Activated CD4-positive, alpha-beta T cell treated with anti-CD3 and anti-CD28 coated beads for 4 hours (primary cell): ENCODE data around the gene LEF1.
"Not testable (repeated sequence)": the region's sequence is repeated elsewhere in the genome, so short reads cannot be mapped to it uniquely, and the experiment has no call there.

Experiments
- DNase-seq, 2 donors: peaks; one replicate each; pipeline ENCODE4 v3.0.0-alpha.2; 2020

LEF1 gene

DNA sequence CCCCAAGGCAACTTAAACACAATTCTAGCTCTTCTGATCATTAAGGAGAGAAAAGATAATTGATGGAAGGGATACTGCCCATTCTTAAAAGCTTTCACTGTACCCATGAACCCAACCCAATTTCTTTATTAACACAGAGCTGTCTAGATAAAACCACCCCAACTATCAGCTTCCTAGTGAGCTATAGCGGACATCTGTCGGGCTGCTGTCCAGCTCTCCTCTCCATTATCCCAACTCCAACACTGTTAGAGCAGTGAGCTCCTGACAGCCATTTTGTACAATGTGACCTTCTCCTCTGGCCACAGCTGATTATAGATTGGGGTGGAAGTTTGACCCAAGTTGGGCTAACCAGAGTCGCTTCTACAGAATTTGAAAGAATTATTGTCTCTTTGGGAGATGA, 112.9 kb downstream of the LEF1 start:
- no peak for DNase-seq

DNA sequence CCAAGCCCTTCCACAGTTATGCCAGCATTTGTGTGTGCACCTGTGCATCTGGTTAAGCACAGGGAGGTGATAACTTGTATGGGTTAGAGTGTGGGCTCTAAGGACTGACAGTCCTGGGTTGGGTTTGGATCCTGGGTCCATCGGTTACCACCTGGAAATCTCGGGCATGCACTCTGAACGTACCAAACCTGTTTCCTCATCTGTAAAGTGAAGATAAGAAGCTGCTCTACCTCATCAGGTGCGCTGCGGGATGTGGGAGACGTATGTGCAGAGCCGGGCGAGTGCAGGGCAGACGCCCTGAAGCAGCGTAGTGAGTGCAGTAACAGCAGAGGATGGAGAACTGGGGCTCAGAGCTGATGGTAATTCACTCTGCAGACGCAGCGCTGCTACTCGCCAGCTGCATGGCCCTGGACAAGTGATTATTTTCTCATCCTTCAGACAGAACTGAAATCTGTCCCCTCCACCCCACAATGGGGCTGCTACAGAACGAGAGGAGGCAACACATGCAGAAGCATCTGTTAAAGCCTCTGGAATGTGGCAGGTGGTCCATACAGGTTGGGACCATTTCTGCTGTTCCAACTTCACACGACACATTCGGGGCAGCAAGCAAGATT, 114.6 kb downstream of the LEF1 start:
- no peak for DNase-seq

DNA sequence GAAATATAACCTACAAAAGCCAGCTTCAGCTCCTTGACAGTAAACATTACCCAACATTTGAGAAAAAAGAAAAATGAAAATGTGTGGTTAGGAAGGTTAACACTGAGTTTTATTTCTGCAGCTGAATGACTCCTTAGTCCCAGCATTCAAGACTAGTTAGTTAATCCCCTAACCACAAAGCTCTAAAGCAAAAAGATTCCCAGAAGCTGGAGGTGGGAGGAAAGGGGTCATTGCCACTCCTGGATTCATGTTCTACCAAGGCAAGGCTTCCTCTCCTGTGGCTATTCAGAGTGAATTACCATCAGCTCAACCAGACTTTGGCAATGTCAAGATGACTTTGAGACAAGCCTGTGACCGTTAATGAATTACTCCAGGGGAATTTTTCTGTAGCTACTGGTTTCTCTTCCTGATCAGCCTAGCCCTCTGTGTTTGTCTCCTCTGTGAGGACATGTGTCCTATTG, 115.5 kb downstream of the LEF1 start:
- DNase-seq: no peak

DNA sequence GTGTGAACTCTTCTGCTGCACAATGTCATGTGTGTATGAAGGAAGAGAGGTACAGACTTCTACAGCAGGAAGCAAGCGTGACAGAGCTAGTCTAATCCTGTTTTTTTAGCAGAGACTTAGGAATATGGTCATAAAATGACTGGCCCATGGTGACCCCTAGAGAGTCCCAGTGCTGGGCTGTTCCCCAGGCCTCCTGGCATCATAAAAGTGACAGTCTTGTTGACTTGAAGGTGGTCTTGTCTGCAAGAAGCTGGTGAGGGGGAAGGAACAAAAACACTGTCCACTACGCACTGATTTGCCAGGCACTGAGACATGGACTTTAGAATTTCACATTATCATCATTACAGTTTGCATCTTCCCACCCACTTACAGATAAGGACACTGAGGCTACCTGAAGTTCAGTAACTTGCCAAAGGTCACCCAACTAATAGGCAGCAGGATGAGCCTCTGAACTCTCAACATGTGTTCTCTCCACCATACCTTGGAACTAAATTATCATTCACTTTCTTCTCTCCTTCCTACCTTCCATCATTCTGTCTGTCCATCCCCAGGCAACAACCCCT, 116.1 kb downstream of the LEF1 start:
- DNase-seq: no peak

- no peak for DNase-seq
Observed at GRCh38 chr4:108051343-108051742, 117.4 kb downstream of the LEF1 start.

DNA sequence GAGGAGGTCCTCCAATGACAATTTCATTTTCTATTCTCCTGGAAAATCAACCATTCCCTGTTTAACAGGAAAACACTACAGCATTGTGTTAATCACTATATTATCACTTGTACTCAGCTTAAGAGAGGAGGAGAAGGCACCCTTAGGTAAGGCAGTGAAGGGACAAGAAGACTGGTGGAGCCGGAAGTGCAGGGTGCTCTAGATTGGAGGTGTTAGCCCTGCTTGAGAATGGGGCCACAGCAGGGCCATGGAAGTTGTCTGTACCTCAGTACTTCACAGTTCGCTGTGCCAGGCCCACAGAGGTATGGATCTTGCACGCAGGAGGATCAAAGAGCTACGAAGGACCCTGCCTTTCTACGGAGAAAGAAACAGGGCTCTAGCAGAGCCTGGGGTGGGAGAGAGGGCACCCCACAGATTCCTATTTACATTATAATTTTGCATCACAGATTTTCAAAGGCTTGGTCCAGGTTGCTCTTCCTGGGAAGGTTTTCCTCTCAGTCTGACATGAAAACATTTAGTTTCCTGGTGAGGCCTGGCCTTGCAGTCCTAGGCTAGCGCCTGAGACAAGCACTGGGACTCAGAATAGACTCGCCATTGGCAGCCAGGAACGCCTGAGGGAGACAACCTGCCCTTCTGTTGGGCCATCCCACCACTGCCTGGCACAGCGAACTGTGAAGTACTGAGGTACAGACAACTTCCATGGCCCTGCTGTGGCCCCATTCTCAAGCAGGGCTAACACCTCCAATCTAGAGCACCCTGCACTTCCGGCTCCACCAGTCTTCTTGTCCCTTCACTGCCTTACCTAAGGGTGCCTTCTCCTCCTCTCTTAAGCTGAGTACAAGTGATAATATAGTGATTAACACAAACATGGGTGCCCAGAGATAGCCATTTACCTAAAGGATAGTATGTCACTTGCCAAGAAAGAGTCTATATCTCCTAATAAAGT, 118.3 kb downstream of the LEF1 start:
- DNase-seq: not testable (repeated sequence)

DNA sequence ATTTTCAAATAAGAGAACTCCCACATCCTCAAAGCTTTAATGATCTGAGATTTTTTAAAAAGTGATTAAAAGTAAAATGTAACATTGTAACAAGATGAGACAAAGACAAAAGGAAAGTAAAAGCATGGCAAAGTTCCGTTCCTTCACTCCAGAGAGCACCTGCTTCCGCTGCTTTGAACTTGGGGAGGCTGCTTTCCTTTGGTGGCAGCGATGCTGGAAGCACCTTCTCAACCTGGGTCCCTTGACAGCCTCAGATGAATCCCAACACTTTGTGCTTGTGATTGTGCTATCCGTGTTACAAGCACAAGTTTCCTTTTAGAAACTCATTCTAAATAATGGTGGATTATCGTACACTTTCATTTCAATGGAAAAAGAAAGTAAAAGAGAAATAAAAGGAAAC, 119.3 kb downstream of the LEF1 start:
- no peak for DNase-seq

- no peak for DNase-seq
Observed at GRCh38 chr4:108048997-108049396, 119.7 kb downstream of the LEF1 start.

DNA sequence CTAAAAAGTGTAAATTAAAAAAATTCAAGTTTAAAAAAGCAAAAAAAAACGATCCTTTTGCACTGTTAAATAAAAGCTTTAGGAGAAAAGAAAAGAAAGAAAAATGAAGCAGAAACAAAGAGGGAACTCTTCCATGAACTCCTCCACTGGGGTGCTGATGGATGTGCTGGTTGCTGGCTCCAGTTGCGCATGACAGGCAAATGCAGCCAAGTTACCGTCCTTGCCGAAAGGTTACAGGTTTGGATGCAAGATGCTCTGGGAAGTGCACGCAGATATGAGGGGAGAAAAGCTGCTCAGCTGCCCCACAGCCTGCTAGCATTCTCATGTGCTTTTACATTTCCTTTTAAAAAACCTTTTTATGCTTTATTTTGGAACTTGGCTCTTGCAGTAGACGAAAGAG, 120.6 kb downstream of the LEF1 start:
- DNase-seq: no peak

DNA sequence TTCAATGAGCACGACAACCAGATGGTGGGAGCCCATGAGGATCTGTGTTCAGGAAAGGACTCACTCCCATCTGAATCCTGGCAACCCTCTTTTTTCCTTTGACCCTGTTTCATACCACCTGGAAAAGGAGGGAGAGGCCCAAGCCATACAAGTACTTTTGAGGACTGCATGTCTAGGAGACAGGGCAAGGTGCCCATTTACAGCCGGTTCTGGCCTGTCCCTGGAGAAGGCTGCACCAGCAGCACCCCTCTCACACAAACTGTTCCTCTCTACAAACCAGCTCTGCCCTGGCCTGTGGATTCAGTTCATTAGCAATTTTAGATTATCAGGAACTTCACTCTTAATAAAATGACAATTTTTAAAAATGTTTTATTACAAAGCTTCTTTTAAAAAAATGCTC, 121.5 kb downstream of the LEF1 start:
- DNase-seq: no peak

- DNase-seq: no peak
Observed at GRCh38 chr4:108045687-108046024, 123.1 kb downstream of the LEF1 start.

DNA sequence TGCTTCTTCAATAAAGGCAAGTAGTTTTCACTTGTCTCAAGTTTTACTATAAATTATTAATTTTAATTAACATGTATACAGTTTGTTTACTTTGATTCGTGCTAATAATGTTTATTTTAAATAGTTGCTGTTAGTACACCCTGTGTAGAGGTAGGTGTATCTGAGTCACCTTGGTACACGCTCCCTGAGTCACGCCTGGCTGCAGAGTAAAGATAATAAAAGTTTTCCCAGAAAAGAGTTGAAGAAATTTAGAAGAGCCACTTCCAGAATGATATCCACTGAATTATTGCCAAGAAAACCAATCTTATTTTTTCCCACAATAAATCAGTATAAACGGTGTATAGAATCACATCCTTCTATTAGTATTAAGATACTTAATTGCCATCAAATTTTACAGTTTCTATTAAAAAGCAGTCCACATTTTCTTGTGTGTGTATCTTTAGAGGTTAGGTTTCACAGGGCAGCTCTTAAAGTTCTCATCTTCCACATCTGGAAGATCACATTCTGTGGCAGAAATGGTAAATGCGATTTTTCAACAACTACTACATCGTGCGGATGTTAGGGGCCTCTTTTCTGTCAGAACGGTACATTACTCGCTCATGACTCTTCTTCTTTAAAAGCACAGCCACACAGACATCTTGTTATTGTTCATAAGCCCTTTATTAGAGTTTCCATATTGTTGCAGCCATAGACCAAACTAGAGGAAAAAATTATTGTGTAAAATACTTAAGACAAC, 123.6 kb downstream of the LEF1 start:
- DNase-seq: no peak

- DNase-seq: no peak
Observed at GRCh38 chr4:108043526-108043925, 125.2 kb downstream of the LEF1 start.

DNA sequence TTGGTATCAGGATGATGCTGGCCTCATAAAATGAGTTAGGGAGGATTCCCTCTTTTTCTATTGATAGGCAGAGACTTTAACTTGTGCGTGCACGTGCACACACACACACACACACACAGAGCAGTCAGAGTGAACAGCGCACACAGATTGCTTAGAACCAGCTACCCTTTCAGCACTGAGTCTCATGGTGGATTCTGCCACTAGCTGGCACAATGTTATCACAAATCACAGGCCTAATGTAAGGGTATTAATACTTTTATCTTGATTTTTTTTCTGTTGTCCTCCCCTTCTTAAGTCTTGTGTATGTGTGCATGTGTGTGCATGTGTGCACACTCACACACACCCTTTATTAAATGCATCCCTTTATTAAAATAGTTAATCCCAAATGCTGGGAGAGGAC, 125.8 kb downstream of the LEF1 start:
- DNase-seq: no peak

GRCh38 chr4:108037884-108038283, 130.8 kb downstream of the LEF1 start:
- DNase-seq: no peak

DNA sequence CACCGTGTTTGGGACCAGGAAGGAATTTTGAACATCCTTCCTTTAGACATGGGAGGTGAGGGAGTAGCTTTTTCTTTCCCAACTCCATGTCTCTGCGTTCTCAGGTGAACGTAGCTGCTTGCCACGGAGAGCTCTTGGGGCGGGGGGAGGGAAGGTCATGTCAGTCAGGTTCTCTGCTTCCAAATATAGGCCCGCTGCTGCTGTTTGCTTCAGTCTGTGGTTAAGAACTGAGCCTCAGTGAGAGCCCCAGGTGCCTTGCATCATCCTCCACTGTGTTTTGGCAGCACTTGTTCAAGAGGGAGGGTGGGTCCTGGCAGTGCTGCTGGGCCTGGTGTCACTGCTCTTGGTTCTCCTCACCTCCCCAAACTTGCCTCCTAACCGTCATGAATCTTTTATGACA, 132.5 kb downstream of the LEF1 start:
- peak; percentile 66 to 67 for DNase-seq

GRCh38 chr4:108035691-108036090, 133.0 kb downstream of the LEF1 start:
- no peak for DNase-seq

DNA sequence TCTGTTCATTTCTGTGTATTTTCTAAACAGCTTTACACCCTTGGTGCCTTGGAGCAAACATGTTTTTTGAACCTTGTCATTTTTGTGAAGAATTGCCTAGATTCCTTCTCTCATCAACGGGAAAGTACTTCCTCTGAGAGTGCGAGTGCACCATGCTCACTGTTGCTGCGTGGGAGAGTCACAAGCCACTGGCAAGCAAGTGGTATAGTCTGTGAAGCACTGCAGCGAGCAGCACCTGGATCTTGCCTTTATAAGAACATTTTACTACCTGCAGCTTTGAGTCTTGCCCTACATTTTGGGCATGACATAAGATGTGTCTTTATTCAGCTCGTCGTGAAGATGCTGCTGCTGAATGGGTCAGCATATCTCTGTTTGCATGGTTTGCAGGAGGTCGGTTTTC, 134.2 kb downstream of the LEF1 start:
- peak in 1 of 2 donors; percentile 39 for DNase-seq

DNA sequence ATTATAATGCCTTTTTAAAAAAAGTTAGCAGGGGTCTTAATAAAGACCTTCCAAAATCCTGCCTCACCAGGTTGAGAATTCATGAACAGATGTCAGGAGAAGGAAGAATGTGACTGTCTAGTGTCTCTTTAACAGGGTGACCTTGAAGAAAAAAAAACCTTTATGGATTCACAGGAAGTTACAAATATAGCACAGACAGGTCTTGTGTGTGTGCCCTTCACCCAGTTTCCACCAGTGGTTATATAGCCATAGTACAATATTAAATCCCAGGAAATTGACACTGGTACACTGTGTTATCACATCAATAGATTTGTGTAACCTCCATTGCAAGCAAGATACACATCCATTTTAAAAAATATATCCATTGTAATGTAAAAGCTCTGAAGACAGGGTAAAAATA, 135.4 kb downstream of the LEF1 start:
- no peak for DNase-seq

GRCh38 chr4:108031427-108032083, 137.2 kb downstream of the LEF1 start:
- peak; percentile 51 to 52 for DNase-seq

DNA sequence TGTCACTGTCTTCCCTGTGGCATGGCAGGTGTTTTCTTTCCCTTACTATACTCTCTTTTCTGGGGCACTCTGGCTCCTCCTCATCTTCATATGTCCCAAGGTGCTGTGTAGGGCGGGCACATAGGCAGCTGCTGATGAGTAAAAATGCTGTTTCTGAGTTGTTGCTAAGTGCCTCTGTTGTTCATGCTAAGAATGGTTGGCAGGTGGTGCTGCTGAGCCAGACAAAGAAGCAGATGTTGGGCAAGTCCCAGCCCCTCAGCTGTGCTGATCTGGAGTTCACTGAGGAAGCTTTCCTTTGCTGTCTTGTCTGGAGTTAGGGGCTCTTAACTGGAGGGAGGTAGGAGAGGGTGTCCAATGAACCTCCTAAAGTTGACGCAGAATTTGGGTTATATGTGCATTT, 138.4 kb downstream of the LEF1 start:
- peak; percentile 71 for DNase-seq

DNA sequence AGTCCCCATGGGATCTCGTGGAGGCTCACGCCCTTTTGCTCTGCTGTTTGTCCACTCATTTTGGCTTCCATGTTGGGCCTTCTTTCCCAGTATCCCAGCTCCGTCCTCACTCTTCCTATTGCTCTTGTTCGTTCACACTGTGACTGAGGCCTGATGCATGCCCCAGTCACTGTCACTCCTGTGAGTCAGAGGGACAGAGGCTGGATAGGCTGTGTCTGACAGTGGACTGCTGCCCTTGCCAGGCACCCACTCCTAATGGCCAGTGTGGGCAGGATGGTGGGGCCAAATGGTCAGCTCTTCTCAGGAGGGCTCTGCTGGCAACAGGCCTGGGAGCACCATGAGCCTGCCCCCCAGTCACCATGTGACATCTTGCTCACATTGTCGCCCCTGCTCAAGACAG, 139.0 kb downstream of the LEF1 start:
- no peak for DNase-seq
